Measurements from ENCODE around the gene LRRC4C.

DNA sequence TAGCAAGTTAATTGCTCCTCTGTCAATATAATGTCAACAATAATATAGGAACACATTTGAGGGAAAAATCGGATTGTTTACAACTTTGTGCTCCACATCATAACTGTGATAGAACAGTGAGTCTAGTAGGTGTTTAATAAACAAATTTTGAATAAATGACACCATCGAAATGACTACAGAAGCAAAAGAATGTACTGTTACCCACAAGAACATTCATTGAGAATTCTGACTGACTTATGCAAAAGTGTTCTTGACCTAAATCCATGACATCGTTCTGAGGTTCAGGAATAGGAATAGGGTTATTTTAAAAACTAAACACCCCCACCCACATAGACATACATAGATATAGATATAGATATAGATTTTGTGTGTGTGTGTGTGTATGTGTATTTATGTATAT is 8.4 kb downstream of the LRRC4C start:
- TF ChIP-seq POLR2A (IDR thresholded peaks at IDR 0.05), result no peak
- no peak for TF ChIP-seq CTCF (IDR thresholded peaks at IDR 0.05)
- TF ChIP-seq EP300 (IDR thresholded peaks at IDR 0.05), result no peak
- TF ChIP-seq POLR2AphosphoS5 (IDR thresholded peaks at IDR 0.05), result no peak

Measured in gastroesophageal sphincter (tissue), 3 donors.